Stimulated activated CD4-positive, alpha-beta T cell treated with anti-CD3 and anti-CD28 coated beads, Interleukin-15, amount 100 ng/mL, for 1 hour (primary cell): ENCODE results near the gene EMC8.

ENCODE experiments used
- DNase-seq, 2 donors: peaks; one replicate each; pipeline ENCODE4 v3.0.0-alpha.2; 2020; ENCODE audit warnings: low read depth in 1 of 2, low spot score in 1 of 2

EMC8 gene

DNA sequence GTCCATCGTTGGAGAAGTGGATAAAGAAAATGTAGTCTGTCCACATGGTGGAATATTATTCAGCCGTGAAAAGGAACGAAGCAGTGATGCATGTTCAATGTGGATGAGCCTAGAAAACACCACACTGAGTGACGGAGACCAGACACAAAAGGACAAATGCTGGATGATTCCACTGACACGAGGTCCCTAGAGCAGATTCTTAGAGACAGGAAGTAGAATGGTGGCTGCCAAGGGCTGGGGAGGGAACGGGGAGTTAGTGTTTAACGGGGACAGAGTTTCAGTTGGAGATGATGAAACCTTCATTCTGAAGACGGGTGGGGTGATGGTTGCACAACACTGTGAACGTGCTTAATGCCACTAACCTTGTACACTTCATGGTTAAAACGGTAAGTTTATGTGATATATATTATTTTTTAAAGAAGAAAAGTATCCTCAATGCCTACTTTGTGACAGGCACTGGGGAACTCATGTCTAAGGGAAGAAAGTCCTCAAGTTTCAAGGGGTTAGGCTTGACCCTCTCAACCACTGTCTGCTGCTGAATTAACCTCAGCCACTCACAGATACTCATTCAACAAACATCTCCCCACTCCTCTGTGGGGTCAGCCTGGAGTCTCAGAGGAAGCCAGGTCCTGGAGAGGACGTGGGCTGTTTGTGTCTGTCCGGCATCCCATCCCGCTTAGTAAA is 66.0 kb downstream of the EMC8 start:
- no peak for DNase-seq

DNA sequence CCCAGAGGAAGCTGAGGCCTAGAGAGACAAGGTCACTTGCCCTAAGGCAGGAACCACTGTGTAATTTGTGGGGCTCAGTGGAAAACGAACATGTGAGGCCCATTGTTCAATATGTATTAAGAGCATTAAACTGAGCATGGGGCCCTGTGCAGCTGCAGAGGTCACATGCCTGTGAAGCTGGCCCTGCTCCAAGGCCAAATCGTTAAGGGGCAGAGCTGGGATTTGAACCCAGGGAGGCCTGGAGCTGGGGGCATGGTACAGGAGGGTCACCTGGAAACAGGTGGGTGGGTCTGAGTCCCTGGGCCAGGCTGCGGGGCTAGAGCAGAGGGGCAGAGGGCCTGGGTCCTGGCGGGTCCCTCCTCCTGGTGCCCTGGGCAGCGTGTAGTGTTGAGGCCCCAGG is 68.2 kb downstream of the EMC8 start:
- DNase-seq: no peak

DNA sequence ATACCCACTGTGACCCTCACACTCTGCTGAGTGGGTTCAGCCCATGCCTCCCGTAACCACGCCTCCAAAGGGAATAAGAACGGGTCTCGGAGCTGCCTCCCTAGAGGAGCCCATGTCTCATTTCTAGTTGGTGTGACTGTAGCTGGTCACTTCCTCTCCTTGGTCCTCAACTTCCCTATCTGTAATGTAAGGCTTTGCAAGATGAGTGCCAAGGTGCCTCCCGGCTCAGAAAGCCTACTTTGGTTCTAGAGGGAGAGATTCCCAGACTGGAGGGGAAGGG is 69.2 kb downstream of the EMC8 start:
- DNase-seq: no peak

DNA sequence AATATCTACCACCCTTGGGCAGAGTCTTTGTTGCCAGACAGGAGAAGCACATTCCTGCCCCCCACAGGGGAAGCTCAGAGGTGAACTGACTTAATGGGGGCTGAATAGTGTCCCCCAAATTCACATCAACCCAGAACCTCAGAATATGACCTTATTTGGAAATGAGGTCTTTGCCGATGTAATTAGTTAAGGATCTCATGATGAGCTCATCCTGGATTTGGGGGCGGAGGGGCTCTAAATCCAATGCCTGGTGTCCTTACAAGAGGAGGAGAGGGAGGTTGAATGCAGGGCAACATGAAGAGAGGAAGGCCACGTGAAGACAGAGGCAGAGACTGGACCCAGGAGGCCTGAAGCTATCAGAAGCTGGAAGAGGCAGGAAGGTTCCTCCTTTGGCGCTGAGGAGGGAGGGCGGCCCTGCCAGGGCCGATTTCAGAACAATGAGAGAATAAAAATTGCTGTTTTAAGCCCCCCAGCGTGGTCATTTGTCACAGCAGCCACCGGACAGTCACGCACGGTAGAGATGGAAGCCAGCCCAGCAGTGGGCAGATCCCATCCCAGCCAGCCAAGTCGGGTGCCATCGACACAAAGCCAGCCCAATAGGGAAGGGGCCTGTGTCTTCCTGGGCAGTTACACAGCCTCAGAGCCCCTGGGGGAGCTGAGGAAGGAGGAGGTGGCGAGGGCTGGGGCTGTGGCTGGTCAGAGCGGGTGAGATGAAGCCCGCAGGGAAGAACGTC is 69.7 kb downstream of the EMC8 start:
- no peak for DNase-seq

DNA sequence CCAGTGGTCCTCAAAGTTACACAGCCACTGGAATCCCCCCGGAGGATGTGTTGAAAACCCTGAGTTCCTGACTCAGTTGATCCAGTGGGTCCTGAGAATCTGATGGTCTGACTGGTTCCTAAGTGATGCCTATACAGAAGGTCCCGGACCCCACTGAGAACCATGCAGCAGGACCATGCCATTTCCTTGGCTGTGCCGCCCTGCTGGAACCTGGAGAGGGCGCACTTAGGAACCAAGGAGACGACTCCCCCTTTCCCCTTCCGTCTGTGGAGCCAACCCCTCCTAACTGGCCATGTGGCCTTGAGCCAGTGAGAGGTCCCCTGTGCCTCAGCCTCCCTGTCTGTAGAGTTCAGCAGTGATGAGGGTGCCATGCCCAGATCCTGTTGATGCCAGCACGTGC is 70.5 kb downstream of the EMC8 start:
- DNase-seq: no peak
